Bone marrow (tissue), 2 donors: ENCODE measurements around the gene NDUFA12.
"Not testable (repeated sequence)": the region's sequence is repeated elsewhere in the genome, so short reads cannot be mapped to it uniquely, and the experiment has no call there.

Experiments used
- DNase-seq, 2 donors: peaks; one replicate each; lab custom pipeline; 2025; lab: John Stamatoyannopoulos, UW

Gene NDUFA12

DNA sequence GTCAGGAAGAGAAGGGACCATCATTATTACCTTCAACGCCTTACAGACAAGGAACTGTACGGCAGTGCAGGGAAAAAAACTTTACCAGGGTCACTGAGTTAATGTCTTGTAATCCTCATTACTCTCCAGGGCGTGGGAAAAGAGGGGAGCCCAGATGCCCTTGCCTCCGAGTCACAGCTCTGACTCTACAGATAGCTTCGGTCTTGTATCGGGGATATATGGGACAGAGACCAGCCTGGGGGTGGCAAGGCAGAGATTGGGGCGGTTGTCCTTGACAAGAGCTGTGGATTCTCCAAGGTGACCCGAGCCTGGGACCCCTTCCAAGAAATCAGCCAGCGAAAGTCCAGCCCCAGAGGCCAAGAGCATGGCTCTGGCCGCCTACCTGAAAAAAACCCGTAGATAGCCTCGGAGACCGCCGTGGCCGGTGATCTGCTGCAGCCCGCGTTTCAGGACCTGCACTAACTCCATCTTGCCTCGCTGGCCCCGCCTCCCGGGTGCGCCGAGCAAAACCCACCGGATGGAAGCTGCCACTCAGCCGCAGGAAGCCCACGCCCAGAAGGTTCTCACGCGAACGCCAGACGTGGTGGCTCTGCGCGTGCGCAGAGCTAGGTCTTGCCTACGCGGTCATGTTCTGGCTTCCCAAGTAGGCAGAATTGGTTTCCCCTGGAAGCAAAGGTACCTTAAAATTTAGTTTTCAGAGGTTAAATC, at the start of gene NDUFA12:
Gene NDUFA12 (minus strand): TSS at position 485 of the 708 bp plus-strand sequence. CDS start 17 bp downstream, at position 468.
- peak; percentile 79 to 94 for DNase-seq

DNA sequence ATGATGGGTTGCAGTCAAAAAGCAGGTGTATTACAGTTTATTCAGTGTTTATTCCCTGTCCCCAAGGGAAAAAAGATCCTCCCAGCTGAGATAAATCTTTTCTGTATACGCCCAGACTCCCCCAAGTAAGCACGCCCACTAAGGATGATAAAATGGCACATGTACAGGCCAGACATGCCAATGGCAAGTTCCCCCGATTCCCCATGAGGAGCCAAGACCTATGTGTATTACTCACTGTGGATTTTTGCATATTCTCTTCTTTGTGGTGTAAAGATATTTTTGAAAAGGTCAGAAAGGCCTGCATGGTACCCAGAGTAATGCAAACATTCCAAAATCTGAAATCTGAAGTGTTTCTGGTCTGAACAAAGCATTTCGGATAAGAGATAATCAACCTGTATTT, 47.7 kb upstream of the NDUFA12 start:
- DNase-seq, result no peak

DNA sequence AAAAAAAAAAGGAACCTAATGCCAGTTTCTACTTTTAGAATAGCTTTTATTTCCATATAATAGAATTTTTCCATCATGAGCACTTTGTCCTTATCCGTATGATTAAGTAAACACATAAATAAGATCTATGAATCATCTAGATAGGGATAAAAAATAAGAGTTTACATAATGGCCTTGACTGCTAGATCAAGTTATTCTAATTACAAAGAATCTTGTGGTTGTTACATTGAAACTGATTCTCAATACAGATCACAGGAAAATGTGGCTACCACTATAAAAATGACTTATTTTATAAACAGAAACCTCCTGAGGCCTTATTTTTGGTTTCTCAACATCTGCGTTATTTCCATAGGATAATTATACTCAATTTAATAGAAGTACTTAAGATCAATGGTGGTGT, 34.4 kb upstream of the NDUFA12 start:
- DNase-seq, result no peak

DNA sequence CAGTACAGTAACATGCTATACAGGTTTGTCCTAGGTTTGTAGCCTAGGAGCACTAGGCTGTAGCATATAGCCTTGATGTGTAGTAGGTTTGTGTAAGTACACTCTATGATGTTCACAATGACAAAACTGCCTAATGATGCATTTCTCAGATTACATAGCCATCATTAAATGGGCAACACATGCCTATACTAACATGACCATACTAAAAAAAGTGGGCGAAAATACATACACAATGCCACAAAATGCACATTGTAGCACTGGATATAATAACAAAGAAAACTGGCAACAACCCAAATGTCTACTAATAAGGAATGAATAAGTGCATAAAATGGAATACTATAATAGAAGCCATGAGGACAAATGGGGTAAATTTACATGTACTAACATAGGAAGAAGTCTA, 31.3 kb upstream of the NDUFA12 start:
- DNase-seq, result no peak

DNA sequence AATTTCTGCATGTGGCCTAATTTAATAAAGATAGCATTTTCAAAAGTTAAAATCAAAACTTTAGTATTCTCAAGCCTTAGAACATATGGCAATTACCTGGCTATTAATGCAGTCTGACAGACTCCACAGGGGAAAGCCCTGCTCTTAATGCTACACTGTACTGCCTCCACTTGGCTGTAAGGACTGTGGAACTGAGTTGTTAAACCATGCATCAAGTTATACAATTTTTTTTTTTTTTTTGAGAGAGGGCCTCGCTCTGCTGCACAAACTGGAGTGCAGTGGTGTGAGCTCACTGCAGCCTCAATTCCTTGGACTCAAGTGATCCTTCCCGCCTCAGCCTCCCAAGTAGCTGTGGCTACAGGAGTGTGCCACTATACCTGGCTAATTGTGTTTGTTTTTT, 19.0 kb upstream of the NDUFA12 start:
- DNase-seq, result no peak

DNA sequence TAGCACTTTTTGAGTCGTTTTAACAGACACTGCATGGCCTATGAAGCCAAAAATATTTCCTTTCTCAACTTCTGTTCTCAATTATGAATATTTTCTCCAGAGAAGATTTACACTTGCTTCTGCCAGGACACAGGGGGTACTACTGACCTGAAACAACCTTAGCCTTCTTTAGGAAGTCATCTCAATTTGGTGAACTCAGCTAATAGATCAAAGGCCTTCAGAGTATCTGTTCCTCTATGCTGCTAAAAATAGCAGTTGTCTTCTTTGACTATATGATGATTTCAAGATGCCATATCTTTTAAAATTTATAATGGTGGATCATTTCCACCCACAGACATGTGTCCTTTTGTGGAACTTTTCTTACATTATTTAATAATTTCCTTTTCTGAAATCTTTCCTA, 14.0 kb upstream of the NDUFA12 start:
- DNase-seq, result no peak

DNA sequence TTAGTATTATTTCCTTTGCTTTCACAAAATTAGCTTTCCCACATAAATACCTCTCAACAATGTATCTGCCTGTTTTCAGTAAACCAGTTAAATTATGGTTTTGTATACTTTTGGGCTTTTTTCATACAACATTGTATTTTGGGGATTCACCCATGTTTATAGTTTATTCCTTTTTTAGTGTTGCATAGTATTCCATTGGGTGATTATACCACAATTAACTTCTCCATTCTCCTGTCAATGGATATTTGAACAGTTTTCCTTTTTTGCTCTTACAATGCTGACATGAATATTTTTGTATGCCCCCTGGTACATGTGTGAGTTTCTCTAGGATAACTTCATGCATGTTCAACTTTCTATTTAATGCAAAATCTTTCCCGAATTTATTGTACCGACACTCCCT, 12.6 kb upstream of the NDUFA12 start:
- DNase-seq, result no peak

DNA sequence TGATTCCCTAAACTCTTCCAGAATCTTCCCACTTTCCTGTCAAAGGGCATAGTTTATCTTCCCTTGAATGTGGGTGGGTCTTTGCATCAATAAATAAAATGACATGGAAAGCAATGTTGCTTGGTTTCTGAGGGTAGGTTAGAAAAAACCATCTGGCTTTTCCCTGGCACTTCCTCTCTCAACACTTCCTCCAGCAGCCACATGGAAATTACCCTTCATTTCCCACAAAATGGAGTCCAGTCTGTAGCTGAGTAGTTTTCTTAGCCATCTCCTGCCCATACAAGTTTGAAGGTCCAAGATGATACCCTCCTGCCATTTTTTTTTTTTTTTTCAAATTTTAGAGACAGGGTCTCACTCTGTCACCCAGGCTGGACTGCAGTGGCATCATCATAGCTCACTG, 11.1 kb upstream of the NDUFA12 start:
- DNase-seq, result no peak

DNA sequence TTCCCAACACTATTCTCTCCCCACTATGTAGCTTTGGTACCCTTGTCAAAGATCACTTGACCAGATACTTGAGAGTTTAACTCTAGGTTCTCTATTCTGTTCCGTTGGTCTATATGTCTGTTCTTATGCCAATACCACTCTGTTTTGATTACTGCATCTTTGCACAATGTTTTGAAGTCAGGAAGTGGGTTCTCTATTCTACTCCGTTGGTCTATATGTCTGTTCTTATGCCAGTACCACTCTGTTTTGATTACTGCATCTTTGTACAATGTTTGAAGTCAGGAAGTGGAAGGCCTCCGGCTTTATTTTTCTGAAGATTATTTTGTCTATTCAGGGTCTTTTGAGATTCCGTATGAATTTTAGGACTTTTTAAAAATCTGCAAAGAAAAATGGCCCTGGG, 2.7 kb upstream of the NDUFA12 start:
- DNase-seq, result no peak

DNA sequence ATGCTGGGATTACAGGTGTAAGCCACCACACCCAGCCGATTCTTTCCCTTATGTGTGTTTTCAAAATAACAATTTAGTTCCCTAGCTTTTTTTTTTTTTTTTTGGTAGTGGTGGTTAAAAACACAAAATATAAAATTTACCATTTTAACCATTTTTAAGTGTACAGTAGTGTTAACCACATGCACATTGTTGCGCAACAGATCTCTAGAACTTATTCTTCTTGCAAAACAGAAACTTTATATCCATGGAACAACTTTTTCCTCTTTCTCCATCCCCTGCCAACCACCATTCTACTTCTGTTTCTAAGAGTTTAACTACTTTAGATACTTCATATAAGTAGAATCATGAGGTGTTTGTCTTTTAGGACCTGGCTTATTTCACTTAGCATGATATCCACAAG, 1.1 kb upstream of the NDUFA12 start:
- DNase-seq, result peak in 1 of 2 donors; percentile 34

DNA sequence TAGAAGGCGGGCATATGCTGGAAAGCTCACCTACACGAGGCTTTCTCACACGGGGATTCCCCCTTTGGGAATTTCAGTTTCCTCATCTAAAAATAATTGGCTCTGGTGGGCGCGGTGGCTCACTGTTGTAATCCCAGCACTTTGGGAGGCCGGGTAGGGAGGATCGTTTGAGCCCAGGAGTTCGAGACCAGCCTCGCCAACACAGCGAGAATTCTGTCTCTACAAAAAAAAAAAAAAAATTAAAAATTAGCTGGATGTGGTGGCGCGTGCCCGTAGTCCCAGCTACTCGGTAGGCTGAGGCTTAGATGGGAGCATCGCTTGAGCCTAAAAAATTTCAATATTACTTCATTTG, 400 bp upstream of the NDUFA12 start:
- no peak for DNase-seq

DNA sequence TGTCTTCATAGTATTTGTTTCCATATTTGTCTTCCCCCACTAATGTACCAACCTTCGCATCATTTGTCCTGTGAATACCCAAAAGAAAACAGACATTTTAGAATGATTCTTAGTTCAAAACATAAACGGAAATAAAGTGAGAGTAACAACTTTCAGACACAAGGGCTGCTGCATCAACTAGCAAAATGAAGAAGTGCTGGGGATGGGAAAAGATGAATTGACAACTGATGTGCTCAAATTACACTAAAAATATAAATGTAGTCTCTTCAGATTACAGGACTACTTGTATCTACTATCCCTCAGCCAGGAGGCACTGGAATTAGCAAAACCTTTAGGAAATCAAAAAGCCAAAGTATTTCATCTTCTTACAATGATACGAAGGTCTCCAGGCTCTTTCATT, 743 bp downstream of the NDUFA12 start:
- DNase-seq, result no peak

DNA sequence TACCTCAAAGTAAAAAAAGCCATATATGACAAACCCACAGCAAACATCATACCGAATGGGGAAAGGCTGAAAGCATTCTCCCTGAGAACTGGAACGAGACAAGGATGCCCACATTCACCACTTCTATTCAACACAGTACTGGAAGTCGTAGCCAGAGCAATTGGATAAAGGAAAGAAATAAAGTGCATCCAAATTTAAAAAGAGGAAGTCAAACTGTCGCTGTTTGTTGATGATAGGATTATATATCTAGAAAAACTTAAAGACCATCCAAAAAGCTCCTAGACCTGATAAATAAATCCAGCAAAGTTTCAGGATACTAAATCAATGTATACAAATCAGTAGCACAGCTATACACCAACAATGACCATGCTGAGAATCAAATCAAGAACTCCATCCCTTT, 5.2 kb downstream of the NDUFA12 start:
- peak in 1 of 2 donors; percentile 7 for DNase-seq

DNA sequence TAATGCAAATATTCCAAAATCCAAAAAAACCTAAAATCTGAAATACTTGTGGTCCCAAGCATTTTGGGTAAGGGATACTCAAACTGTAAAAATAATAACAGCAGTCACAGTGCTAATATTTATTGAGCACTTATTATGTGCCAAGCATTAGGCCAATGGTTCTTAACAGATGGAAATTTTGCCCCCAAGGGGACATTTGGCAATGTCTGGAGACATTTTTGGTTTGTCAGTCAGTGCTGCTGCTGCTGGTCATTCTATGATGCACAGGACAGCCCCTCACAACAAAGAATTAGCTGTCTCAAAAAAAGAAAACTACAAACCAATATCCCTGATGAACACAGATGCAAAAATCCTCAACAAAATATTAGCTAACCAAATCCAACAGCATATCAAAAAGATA, 5.8 kb downstream of the NDUFA12 start:
- DNase-seq, result no peak

DNA sequence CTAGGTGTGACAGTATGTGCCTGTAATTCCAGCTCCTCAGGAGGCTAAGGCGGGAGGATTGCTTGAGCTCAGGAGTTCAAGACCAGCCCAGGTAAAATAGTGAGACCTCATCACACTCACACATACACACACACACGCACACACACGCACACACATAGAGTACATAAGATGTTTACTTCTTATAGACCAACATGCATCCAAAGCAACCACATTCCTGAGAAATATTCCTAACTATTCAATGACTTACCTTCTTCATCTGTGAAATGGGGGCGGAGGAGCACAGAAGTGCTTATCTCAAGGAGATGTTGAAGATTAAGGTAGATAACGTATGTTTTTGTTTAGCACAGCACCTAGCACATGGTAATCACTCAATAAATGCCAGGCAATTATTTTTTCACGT, 6.4 kb downstream of the NDUFA12 start:
- DNase-seq, result no peak

DNA sequence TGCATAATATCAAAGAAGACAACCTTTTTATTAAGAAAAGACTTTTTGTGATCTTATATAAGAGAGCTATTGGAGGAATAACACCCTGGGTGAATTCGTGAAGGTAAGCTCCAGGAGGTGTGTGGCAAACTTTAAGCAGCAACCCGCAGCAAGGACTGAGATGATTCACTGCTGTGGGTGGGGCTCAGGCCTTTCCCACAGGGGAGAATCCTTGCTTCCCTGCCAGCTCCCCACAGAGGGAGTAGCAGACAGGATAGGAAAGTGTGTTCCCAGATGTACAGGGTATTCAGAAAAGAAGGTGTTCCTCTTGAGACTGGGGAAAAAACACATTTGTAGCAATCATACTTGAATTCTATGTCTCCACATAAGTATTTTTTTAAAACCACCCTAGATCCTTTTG, 9.2 kb downstream of the NDUFA12 start:
- no peak for DNase-seq

DNA sequence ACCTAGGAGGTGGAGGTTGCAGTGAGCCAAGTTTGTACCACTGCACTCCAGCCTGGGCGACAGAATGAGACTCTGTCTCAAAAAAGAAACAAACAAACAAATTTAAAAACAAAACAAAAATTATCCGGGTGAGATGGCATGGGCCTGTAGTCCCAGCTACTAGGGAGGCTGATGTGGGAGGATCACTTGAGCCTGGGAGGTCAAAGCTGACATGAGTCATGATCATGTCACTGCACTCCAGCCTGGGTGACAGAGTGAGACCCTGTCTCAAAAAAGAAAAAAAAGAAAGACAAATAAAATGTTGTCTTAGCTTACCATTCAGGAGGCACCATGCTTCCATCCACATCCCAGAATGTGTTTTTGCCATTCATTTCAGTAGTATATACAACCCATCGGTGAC, 9.6 kb downstream of the NDUFA12 start:
- not testable (repeated sequence) for DNase-seq

DNA sequence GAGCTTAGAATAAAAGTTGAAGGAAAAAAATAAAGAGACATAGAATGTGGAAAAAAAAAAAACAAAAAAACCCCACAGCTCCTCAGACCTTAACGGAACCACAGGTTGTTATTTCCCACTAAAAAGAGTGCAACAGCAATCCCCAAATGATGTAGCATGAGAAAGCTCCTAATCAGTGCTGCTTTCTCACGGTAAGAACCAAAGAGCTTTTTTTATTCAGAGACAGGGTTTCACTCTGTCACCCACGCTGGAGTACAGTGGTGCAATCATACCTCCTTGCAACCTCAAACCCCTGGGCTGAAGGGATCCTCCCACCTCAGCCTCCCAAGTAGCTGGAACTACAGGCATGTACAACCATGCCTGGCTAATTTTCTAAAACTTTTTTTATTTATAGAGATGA, 13.3 kb downstream of the NDUFA12 start:
- DNase-seq, result no peak

DNA sequence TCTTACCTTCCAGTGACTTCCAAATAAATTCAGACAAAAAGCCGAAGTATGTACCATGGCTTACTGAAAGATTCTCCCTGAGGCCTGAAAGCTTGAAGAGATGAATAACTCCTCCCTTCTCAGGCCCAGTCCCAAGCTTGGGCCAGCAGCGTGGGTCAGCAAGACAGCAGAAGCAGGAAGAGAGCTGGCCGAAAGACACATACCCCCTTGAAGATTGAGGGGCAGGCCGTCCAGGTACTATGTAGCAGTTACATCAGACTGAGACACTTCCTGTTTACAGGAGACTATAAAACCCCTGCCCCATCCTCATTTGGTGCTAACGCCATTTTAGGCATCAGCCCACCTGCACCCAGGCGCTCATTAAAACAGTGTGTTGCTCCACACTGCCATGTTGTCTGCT, 15.0 kb downstream of the NDUFA12 start:
- DNase-seq, result no peak

DNA sequence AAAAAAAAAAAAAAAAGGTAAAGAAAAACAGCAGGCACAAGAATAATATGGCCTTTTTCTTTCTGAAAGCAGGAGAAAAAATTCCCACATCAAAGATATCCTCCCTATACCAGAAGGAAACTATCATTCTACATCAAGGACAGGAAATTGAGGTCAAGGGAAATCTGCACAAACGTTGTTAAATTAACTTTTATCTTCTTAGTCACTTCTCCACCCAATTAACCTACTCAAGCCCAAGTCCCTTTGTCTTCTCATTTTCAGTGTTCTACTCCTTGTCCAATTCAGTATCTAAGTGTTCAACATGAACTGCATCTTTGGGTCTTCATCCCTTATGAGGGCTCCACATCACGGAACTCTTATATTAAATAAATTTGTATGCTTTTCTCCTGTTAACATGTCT, 15.7 kb downstream of the NDUFA12 start:
- no peak for DNase-seq

DNA sequence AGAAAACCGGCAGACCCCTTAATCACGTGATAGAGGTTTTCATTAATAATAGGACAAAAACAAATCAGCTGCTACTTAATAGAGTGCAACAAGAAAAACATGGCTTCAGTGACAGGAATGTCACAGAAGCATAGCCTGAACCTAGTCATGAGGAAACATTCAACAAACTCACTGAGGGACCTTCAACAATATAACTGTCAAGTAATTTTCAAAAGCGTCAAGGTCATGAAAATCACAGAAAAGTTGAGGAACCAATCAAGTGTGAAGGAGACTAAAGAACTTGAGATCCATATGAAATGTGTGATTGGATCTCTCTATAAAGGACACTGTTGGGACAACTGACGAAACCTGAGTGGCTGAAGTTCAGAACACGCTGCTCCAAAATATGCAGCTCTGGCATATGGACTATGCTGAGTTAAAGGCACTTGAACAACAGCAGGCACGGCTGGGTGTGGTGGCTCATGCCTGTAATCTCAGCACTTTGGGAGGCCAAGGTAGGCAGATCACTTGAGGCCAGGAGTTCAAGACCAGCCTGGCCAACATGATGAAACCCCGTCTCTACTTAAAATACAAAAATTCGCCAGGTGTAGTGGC, 16.3 kb downstream of the NDUFA12 start:
- DNase-seq, result no peak

DNA sequence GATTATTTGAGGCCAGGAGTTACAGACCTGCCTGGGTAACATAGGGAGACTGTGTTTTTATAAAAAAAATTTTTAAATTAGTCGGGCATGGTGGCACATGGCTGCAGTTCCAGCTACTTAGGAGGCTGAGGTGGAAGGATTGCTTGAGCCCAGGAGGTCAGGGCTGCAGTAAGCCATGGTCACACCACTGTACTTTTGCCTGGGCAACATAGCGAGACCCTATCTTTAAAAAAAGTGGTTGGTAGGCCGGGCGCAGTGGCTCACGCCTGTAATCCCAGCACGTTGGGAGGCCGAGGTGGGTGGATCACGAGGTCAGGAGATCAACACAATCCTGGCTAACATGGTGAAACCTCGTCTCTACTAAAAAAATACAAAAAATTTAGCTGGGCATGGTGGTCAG, 18.4 kb downstream of the NDUFA12 start:
- not testable (repeated sequence) for DNase-seq

DNA sequence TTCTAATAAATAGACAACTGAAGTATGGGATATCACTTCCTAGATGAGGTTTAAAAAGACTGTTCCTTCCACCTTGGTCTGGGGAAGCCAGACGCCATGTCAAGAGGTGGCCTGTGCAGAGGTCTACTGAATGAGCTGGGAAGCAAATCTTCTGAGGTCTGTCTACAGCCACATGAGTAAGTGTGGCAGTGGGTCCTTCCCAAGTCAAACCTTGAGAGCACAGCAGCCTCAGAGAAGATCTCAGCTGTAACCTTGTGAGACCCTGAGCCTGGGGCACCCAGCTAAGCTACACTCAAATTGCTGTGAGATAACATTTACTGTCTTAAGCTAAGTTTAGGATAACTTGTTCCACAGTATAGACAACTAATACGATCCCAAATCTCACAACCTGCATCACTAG, 20.2 kb downstream of the NDUFA12 start:
- DNase-seq, result no peak

DNA sequence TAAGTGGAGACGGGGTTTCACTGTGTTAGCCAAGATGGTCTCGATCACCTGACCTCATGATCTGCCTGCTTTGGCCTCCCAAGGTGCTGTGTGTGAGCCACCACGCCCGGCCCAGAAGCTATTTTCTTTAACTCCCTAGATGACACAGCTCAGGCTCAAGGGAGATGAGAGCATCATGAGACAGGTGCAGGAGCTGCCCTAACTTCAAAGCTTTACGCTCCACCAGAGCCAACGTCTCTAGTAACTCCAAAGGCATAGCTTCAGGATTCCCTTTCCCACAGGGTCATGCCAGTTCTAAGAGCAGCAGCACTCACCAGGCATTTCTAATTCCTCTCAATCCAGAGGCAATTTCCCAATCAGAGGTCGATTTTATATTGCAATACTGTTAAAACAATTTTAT, 21.0 kb downstream of the NDUFA12 start:
- DNase-seq, result no peak
